Activated CD8-positive, alpha-beta memory T cell treated with anti-CD3 and anti-CD28 coated beads for 48 hours (primary cell): ENCODE results near the gene DIAPH2.

Experiments used
- DNase-seq, 3 experiments: peaks; one replicate each; pipeline ENCODE4 v3.0.0-alpha.2; 2020; ENCODE audit warnings: low read depth in 2 of 3, low spot score in 2 of 3

The DIAPH2 gene

GRCh38 chrX:97284531-97284930 lies 599.9 kb downstream of the DIAPH2 start:
- DNase-seq, result no peak

- no peak for DNase-seq
Measured at GRCh38 chrX:97290199-97290598, 605.6 kb downstream of the DIAPH2 start.

GRCh38 chrX:97294041-97294440 lies 609.4 kb downstream of the DIAPH2 start:
- DNase-seq, result no peak

GRCh38 chrX:97295954-97296353 lies 611.3 kb downstream of the DIAPH2 start:
- DNase-seq, result no peak

GRCh38 chrX:97306771-97307470 lies 622.3 kb downstream of the DIAPH2 start:
- no peak for DNase-seq

GRCh38 chrX:97308171-97308570 lies 623.5 kb downstream of the DIAPH2 start:
- no peak for DNase-seq

GRCh38 chrX:97309487-97310116 lies 625.0 kb downstream of the DIAPH2 start:
- DNase-seq, result no peak

GRCh38 chrX:97310373-97310772 lies 625.7 kb downstream of the DIAPH2 start:
- DNase-seq, result no peak

- no peak for DNase-seq
Measured at GRCh38 chrX:97311066-97311778, 626.6 kb downstream of the DIAPH2 start.

- DNase-seq, result no peak
Measured at GRCh38 chrX:97314345-97314744, 629.7 kb downstream of the DIAPH2 start.

GRCh38 chrX:97315939-97316338 lies 631.3 kb downstream of the DIAPH2 start:
- DNase-seq, result no peak

- DNase-seq, result no peak
Measured at GRCh38 chrX:97320305-97320704, 635.7 kb downstream of the DIAPH2 start.

- DNase-seq, result no peak
Measured at GRCh38 chrX:97322401-97322800, 637.8 kb downstream of the DIAPH2 start.

- no peak for DNase-seq
Measured at GRCh38 chrX:97326456-97326855, 641.8 kb downstream of the DIAPH2 start.

- no peak for DNase-seq
Measured at GRCh38 chrX:97328853-97329390, 644.3 kb downstream of the DIAPH2 start.

- no peak for DNase-seq
Measured at GRCh38 chrX:97330151-97330550, 645.5 kb downstream of the DIAPH2 start.

GRCh38 chrX:97332963-97333362 lies 648.3 kb downstream of the DIAPH2 start:
- DNase-seq, result no peak

GRCh38 chrX:97334850-97335249 lies 650.2 kb downstream of the DIAPH2 start:
- DNase-seq, result no peak

- no peak for DNase-seq
Measured at GRCh38 chrX:97344724-97345123, 660.1 kb downstream of the DIAPH2 start.

GRCh38 chrX:97358941-97359340 lies 674.3 kb downstream of the DIAPH2 start:
- no peak for DNase-seq

- no peak for DNase-seq
Measured at GRCh38 chrX:97363843-97364242, 679.2 kb downstream of the DIAPH2 start.

- no peak for DNase-seq
Measured at GRCh38 chrX:97366237-97366636, 681.6 kb downstream of the DIAPH2 start.
